H1 (cell line): ENCODE measurements around the gene TAS2R38. TPM values are rescaled to one million over a fixed set of nuclear protein-coding genes. Genes with fewer than 3 reads are reported as not detected.

Source experiments
- KDM4A ChIP-seq: IDR thresholded peaks from one replicate; pipeline ENCODE4 v1.7.1; 2012; ENCODE audit warnings: low read depth, mild to moderate bottlenecking, moderate library complexity, low read length, inconsistent platforms; ENCODE audit not compliant: severe bottlenecking
- MAFK ChIP-seq: IDR thresholded peaks from 2 replicates; pipeline ENCODE4 v1.6.1; 2012; ENCODE audit warnings: low read depth, mild to moderate bottlenecking, improper control_type of control experiment, low read length
- SUZ12 ChIP-seq: fragments of 200-600 bp; sonication (generic); IDR thresholded peaks from 2 replicates; pipeline ENCODE4 v1.6.1; 2012; ENCODE audit warnings: mild to moderate bottlenecking, inconsistent platforms, low read length, moderate library complexity, mixed read lengths
- polyA plus RNA-seq, 7 experiments: library from polyadenylated mRNA; depleted of rRNA in 3 of 7; stranded (reverse) in 5 of 7; unstranded in 2 of 7; fragments of >200 nt in 5 of 7; fragments of 200-250 nt in 2 of 7; gene quantifications; 1 replicate in 5 of 7; 2 replicates in 1 of 7; 4 replicates in 1 of 7; pipeline versions ENCODE4 v1.2.1 to v1.2.3, GENCODE V29; 2011 to 2013; ENCODE audit warnings: missing spikeins in 2 of 7, mixed read lengths in 2 of 7
- total RNA-seq: library from RNA; stranded (reverse); fragmentation: NEBNext Ultra II Directional; extraction: Animal tissue kit (Norgen Biotek cat#: 25700); gene quantifications from 2 replicates; pipeline ENCODE4 v1.2.1, GENCODE V29; 2021
- TF ChIP-seq, protein P1 (sequence below): fragments of 300-600 bp; sonication (generic); IDR thresholded peaks from 2 replicates; pipeline ENCODE4 v1.7.1; 2012; ENCODE audit warnings: low read length, moderate library complexity, mild to moderate bottlenecking, inconsistent platforms; ENCODE audit not compliant: insufficient replicate concordance

The TAS2R38 gene
- total and polyA plus RNA-seq, 2 of the 8 experiments (the other 6 are each of a cell fraction or from before 2014, with no cell fraction given) = 0.11 TPM; not detected in 1

DNA sequence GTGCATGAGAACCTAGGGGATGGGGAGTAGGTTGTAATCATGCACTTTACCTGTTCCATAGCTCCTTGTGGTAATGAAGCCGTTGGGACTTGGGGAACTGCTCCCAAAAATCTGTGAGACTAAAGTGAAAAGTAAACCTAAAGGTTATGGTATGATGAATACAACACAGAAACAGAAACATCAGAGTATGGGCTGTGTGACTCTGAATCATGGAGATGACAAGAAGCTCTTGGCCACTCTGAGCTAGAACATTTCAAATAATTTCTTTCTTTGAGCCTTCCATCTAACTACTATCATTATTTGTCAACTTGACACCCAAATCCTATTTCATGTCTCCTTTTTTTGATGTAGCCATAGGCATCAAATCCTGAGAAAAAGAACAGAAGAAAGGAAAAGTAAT is 29.7 kb downstream of the TAS2R38 start (continued):
- TF ChIP-seq, protein P1, sequence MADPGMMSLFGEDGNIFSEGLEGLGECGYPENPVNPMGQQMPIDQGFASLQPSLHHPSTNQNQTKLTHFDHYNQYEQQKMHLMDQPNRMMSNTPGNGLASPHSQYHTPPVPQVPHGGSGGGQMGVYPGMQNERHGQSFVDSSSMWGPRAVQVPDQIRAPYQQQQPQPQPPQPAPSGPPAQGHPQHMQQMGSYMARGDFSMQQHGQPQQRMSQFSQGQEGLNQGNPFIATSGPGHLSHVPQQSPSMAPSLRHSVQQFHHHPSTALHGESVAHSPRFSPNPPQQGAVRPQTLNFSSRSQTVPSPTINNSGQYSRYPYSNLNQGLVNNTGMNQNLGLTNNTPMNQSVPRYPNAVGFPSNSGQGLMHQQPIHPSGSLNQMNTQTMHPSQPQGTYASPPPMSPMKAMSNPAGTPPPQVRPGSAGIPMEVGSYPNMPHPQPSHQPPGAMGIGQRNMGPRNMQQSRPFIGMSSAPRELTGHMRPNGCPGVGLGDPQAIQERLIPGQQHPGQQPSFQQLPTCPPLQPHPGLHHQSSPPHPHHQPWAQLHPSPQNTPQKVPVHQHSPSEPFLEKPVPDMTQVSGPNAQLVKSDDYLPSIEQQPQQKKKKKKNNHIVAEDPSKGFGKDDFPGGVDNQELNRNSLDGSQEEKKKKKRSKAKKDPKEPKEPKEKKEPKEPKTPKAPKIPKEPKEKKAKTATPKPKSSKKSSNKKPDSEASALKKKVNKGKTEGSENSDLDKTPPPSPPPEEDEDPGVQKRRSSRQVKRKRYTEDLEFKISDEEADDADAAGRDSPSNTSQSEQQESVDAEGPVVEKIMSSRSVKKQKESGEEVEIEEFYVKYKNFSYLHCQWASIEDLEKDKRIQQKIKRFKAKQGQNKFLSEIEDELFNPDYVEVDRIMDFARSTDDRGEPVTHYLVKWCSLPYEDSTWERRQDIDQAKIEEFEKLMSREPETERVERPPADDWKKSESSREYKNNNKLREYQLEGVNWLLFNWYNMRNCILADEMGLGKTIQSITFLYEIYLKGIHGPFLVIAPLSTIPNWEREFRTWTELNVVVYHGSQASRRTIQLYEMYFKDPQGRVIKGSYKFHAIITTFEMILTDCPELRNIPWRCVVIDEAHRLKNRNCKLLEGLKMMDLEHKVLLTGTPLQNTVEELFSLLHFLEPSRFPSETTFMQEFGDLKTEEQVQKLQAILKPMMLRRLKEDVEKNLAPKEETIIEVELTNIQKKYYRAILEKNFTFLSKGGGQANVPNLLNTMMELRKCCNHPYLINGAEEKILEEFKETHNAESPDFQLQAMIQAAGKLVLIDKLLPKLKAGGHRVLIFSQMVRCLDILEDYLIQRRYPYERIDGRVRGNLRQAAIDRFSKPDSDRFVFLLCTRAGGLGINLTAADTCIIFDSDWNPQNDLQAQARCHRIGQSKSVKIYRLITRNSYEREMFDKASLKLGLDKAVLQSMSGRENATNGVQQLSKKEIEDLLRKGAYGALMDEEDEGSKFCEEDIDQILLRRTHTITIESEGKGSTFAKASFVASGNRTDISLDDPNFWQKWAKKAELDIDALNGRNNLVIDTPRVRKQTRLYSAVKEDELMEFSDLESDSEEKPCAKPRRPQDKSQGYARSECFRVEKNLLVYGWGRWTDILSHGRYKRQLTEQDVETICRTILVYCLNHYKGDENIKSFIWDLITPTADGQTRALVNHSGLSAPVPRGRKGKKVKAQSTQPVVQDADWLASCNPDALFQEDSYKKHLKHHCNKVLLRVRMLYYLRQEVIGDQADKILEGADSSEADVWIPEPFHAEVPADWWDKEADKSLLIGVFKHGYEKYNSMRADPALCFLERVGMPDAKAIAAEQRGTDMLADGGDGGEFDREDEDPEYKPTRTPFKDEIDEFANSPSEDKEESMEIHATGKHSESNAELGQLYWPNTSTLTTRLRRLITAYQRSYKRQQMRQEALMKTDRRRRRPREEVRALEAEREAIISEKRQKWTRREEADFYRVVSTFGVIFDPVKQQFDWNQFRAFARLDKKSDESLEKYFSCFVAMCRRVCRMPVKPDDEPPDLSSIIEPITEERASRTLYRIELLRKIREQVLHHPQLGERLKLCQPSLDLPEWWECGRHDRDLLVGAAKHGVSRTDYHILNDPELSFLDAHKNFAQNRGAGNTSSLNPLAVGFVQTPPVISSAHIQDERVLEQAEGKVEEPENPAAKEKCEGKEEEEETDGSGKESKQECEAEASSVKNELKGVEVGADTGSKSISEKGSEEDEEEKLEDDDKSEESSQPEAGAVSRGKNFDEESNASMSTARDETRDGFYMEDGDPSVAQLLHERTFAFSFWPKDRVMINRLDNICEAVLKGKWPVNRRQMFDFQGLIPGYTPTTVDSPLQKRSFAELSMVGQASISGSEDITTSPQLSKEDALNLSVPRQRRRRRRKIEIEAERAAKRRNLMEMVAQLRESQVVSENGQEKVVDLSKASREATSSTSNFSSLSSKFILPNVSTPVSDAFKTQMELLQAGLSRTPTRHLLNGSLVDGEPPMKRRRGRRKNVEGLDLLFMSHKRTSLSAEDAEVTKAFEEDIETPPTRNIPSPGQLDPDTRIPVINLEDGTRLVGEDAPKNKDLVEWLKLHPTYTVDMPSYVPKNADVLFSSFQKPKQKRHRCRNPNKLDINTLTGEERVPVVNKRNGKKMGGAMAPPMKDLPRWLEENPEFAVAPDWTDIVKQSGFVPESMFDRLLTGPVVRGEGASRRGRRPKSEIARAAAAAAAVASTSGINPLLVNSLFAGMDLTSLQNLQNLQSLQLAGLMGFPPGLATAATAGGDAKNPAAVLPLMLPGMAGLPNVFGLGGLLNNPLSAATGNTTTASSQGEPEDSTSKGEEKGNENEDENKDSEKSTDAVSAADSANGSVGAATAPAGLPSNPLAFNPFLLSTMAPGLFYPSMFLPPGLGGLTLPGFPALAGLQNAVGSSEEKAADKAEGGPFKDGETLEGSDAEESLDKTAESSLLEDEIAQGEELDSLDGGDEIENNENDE = no peak
- TF ChIP-seq KDM4A (no peak), SUZ12 (no peak), MAFK (no peak)
